ENCODE data around the gene COL15A1.
A peak's percentile ranks its signal among the peaks of the same experiment; 100 is the strongest.

Gene COL15A1

DNA sequence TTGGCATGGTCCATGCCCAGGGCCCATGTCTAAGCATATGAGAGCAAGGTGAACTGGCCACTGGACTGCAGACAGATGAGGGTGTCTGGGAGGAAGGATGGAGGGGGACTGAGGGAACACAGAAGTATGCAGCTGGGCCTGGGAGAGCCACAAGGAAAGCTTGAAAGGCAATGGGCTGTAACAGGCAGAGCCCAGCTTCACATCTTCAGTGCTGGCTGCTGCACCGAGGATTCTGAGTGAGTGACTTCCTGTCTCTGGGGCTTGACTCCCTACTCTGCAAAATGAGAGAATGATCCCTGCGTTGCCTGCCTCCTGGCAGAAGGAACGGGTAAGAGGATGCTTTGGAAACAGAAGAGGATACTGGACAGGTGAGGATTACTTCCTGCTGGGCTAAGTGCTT is 29.0 kb downstream of the COL15A1 start:
- TF ChIP-seq, protein P1, sequence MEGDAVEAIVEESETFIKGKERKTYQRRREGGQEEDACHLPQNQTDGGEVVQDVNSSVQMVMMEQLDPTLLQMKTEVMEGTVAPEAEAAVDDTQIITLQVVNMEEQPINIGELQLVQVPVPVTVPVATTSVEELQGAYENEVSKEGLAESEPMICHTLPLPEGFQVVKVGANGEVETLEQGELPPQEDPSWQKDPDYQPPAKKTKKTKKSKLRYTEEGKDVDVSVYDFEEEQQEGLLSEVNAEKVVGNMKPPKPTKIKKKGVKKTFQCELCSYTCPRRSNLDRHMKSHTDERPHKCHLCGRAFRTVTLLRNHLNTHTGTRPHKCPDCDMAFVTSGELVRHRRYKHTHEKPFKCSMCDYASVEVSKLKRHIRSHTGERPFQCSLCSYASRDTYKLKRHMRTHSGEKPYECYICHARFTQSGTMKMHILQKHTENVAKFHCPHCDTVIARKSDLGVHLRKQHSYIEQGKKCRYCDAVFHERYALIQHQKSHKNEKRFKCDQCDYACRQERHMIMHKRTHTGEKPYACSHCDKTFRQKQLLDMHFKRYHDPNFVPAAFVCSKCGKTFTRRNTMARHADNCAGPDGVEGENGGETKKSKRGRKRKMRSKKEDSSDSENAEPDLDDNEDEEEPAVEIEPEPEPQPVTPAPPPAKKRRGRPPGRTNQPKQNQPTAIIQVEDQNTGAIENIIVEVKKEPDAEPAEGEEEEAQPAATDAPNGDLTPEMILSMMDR (IDR thresholded peaks at IDR 0.05; ENCODE audit: low read depth, low read length, missing control alignments) = no peak
- DNase-seq (ENCODE audit: extremely low read depth, low read depth) = no peak
- no peak overlapping the region for H3K4me3 ChIP-seq (replicated peaks; ENCODE audit: low read depth, low read length)

DNA sequence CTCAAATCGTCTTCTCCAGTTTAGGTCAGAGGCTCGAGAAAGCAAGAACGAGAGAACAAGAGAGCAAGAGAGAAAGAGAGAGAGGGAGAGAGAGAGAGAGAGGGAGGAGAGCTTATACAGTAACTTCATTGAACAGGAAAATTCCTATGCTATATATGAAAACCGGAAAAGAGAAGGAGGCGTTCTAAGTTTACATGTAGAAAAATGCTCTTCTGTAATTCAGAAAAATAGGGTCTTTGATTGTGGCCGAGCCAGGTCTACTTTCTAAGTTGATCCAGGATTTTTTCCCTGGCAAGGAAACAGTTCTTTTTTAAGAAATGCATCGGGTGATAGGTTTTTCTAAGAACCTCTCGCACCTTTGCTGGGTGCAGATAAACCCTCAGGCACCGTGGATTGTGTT is 29.5 kb downstream of the COL15A1 start:
- no peak overlapping the region for H3K4me3 ChIP-seq (replicated peaks; ENCODE audit: low read depth, low read length)
- TF ChIP-seq, protein P1 (IDR thresholded peaks at IDR 0.05; ENCODE audit: low read depth, low read length, missing control alignments) = no peak
- DNase-seq (ENCODE audit: extremely low read depth, low read depth) = no peak

DNA sequence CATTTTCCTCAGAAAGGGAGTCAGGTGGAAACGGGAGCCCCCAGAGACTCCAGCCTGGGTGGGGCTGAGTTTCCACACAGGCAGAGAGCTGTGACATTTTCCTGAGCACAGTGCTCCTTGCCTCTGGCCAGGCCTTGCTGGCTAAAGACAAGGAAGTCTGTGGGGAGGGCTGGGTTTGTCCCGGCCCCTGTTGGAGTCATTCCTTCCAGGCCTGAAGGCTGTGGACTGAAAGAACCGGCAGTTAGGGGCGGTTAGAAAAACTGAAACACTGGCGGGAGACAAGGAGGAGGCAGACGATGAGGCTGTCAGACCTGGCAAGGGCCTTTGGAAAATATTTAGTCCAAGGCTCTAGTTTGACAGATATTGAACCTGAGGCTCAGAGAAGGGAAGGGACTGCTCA is 29.9 kb downstream of the COL15A1 start:
- H3K4me3 ChIP-seq (replicated peaks; ENCODE audit: low read depth, low read length) = no peak overlapping the region
- TF ChIP-seq, protein P1 (IDR thresholded peaks at IDR 0.05; ENCODE audit: low read depth, low read length, missing control alignments) = no peak
- DNase-seq (ENCODE audit: extremely low read depth, low read depth) = no peak

DNA sequence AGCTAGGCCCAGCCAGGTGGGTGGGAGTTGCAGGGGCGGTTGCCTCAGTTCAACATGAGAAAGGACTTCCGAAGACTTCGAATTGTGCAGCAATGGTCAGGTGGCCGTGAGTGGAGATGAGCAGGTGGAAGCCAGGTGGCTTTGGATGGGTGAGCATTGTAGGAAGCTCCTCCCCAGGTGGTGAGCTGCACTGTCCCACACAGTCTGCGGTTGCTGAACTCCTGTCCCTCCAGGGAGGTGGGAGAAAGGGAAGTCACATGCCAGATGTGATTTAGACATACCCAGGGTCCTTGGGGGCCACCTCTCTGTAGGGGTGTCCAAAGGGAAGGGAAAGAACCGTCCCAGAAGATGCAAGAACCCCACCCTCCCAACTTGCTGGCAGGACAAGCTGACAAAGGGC is 30.4 kb downstream of the COL15A1 start:
- DNase-seq (ENCODE audit: extremely low read depth, low read depth) = no peak
- TF ChIP-seq, protein P1 (IDR thresholded peaks at IDR 0.05; ENCODE audit: low read depth, low read length, missing control alignments) = no peak
- H3K4me3 ChIP-seq (replicated peaks; ENCODE audit: low read depth, low read length) = no peak overlapping the region

DNA sequence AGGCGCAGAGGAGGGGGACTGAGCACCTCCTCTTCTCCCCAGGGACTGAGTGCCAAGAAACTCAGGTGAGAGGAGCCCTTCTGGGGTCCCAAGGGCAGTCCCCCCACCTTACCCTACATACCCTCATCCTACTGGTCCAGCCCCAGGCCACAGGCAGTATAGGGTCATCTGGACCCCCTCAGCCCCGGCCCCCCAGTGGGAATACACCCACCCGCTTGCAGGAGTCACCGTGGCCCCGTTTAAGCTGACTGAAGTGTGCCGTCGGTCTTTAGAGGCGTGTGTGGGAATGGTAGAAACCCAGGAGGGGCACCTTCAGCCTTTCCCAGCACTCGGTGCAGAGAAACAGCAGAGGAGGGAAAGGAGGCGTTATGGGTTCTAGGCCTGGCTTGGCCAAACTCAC is 30.8 kb downstream of the COL15A1 start:
- no peak overlapping the region for H3K4me3 ChIP-seq (replicated peaks; ENCODE audit: low read depth, low read length)
- TF ChIP-seq, protein P1 (IDR thresholded peaks at IDR 0.05; ENCODE audit: low read depth, low read length, missing control alignments) = no peak
- no peak for DNase-seq (ENCODE audit: extremely low read depth, low read depth)

DNA sequence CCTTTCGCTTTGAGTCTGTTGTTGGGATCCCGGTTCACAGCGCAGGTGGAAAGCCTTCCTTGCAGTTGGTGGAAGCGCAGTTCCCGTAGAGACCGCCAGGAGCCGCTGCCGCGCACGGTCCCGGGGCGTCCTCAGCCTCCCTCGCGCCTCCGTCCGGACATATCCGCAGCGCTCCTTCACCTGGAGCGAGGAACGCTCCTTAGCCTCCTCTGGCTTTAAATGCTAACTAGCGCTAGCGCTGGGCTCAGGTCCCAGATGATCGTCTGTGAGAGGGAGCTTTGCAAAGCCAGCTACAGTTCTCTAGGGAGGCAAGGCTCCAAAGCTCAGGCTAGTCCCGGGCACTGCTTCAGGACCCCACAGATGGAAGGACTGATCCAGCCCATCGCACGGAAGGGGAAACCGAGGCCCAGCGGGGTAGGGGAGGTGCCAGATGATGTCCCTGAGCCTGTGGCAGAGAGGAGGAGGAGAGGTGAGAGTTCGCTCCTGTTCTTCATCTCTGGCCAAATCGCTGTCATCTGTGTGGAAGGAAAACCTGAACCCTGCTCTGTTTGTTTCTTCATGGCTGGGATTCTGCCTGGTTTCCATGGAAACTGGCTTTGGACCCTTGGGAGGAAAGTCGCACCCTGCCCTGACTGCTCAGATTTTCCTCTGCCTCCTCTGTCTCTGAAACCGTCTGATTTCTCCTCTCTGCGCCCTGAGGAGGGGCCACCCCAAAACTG is 31.4 kb downstream of the COL15A1 start:
- TF ChIP-seq, protein P1 (IDR thresholded peaks at IDR 0.05; ENCODE audit: low read depth, low read length, missing control alignments) = peak; percentile 99
- no peak overlapping the region for H3K4me3 ChIP-seq (replicated peaks; ENCODE audit: low read depth, low read length)
- DNase-seq (ENCODE audit: extremely low read depth, low read depth) = no peak

DNA sequence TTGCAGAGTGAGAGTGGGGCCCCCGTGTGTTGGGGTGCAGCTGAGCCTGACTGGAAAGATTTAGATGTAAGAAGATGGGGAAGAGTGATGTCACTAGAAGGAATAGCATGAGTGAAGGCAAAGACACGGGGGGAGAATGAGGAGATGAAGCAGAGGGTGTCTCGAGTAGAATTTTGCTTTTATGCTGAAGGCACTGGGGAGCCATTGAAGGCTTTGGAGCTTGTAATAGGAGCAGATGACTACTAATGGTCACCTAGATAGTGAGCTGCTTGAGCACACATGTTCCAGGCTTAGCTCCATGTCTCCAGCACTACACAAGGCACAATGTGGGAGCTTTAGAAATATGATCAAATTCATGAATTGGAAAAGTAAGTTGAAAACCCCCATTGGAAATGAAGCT is 32.1 kb downstream of the COL15A1 start:
- DNase-seq (ENCODE audit: extremely low read depth, low read depth) = no peak
- TF ChIP-seq, protein P1 (IDR thresholded peaks at IDR 0.05; ENCODE audit: low read depth, low read length, missing control alignments) = no peak

More for the DNA sequence above, 32.1 kb downstream of the COL15A1 start:
- no peak overlapping the region for H3K4me3 ChIP-seq (replicated peaks; ENCODE audit: low read depth, low read length)
